Heart left ventricle (tissue), 16 donors: ENCODE data around the gene CLIC6. TPM values are rescaled to one million over a fixed set of nuclear protein-coding genes. Genes with fewer than 3 reads are reported as not detected.

Experiments
- ATAC-seq, 4 donors: fragments of 200-7000 bp; cut with Tn5 transposase; one replicate each; pipeline ENCODE4 v1.9.1; 2020 to 2022; ENCODE audit warnings: moderate library complexity in 4 of 4, mild to moderate bottlenecking in 3 of 4, moderate number of reproducible peaks in 1 of 4
- DNase-seq, 5 donors: peaks; one replicate each; pipeline ENCODE4 v3.0.0-alpha.2; 2020
- H3K27ac ChIP-seq, 12 donors: fragments of 200-600 bp; sonication (generic) in 4 of 12; one replicate each; pipeline versions ENCODE4 v1.5.0 to v1.8.0; 2016 to 2022; ENCODE audit warnings: mild to moderate bottlenecking in 2 of 12
- H3K27me3 ChIP-seq, 9 donors: fragments of 200-600 bp; sonication (generic) in 2 of 9; one replicate each; pipeline versions ENCODE4 v1.5.1 to v1.8.0; 2016 to 2022; ENCODE audit warnings: mild to moderate bottlenecking in 3 of 9
- H3K36me3 ChIP-seq, 9 donors: fragments of 200-600 bp; sonication (generic) in 2 of 9; one replicate each; pipeline versions ENCODE4 v1.5.0 to v1.8.0; 2018 to 2022; ENCODE audit warnings: mild to moderate bottlenecking in 2 of 9
- H3K4me1 ChIP-seq, 12 donors: fragments of 200-600 bp; sonication (generic) in 4 of 12; one replicate each; pipeline versions ENCODE4 v1.5.0 to v1.8.0; 2016 to 2022; ENCODE audit warnings: mild to moderate bottlenecking in 3 of 12
- H3K4me3 ChIP-seq, 12 donors: fragments of 200-600 bp; sonication (generic) in 4 of 12; one replicate each; pipeline versions ENCODE4 v1.5.0 to v1.8.0; 2017 to 2022; ENCODE audit warnings: mild to moderate bottlenecking in 9 of 12, moderate library complexity in 4 of 12
- H3K9me3 ChIP-seq, 12 donors: fragments of 200-600 bp; sonication (generic) in 4 of 12; one replicate each; pipeline versions ENCODE4 v1.5.0 to v1.8.0; 2016 to 2022; ENCODE audit warnings: mild to moderate bottlenecking in 1 of 12
- POLR2A ChIP-seq, 2 donors: fragments of 450-650 bp; IDR thresholded peaks; one replicate each; pipeline ENCODE4 v1.6.1; 2017; ENCODE audit warnings: antibody characterized with exemption in 2 of 2, mild to moderate bottlenecking in 2 of 2, moderate library complexity in 2 of 2
- WGBS, 4 donors: extraction: QIAGEN DNeasy Blood & Tissue Kit in 2 of 4; methylation state at CpG; one replicate each; pipeline versions ENCODE4 v1.1.5 to v1.1.7; 2013 to 2018; 5-methylcytosine and 5-hydroxymethylcytosine counted together
- intact Hi-C, 10 donors: fragments of 100-400 bp; cut with DNase I; formaldehyde crosslinking; loops; one replicate each; pipeline versions ENCODE4 v1.11.1 to v1.14.2; 2022
- polyA plus RNA-seq, 2 donors: library from polyadenylated mRNA; stranded (reverse); fragments of 200-250 nt; gene quantifications; one replicate each; pipeline ENCODE4 v1.2.3, GENCODE V29; 2013
- total RNA-seq, 9 donors: library from RNA; depleted of rRNA in 2 of 9; stranded (reverse); fragments of >200 nt in 2 of 9; fragmentation: NEBNext Ultra II Directional in 3 of 9; extraction: Animal tissue kit (Norgen Biotek cat#: 25700) in 3 of 9; gene quantifications; one replicate each; pipeline versions ENCODE4 v1.1.0 to v1.2.4, GENCODE V29; 2016 to 2023
- TF ChIP-seq, protein P1 (sequence below), 12 donors: fragments of 200-600 bp; sonication (generic) in 4 of 12; IDR thresholded peaks; one replicate each; pipeline versions ENCODE4 v1.5.0 to v1.8.0; 2018 to 2022; ENCODE audit warnings: antibody characterized with exemption in 12 of 12, mild to moderate bottlenecking in 5 of 12
- donor health status: ischemic (EF 13 %, LVEDD 7.1; RV severe dilation, severe dysfunction).
- donor health status: healthy with polysubstance abuse.
- donor health status: DM: no; HTN: yes; CAD: no.
- donor health status: DM: no; HTN: no; CAD: no.
- donor health status: ischemic (EF 25% LVEDD 6.9; RV normal size, moderate dysfunction).
- donor health status: ischemic (EF 25% LVEDD 5.7; RV mildly dilated, moderate dysfunction).
- donor health status: healthy.
- donor health status: DM: yes; HTN: yes; CAD: no.
- donor health status: ischemic (EF 35%, LVEDD 5.7; RV mildly dilated, moderate dysfunction).
- donor health status: nonischemic (EF 11% LVEDD 7.7; RV severe dilation, severe dysfunction).
- donor health status: DM: yes; HTN: yes; CAD: no.
- donor health status: PGD.
- donor health status: ischemic (EF 29% LVEDD 5.4; RV normal size, mild dysfunction).
- donor health status: nonischemic (EF 23%, LVEDD 6.1; RV moderate dilation, normal function).

CLIC6 gene
- total and polyA plus RNA-seq, 11 donors = 2.6 to 15.7 (median 7.5) TPM

DNA sequence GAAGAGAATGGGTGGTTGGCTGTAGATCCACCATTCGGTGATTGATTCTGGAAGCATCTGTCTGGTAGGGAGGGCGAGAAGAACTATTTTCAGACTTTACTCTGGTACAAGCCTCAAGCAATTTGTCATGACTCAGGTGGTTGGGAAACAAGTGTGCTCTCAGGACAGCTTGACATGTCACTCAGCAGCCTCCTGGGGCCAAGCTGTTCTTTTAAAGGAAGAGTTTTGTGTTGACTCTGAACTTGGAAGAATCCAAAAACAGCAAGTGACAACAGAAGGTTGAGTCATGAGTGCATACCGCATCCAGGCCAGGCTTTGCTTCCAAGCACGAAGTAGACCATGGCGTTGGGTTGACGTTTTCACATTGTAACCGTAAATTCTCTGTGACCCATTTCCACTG, 65.9 kb downstream of the CLIC6 start:
- no peak overlapping the region for H3K4me3 ChIP-seq
- no peak overlapping the region for H3K27ac ChIP-seq
- intact Hi-C loops = no loop called here
- H3K27me3 ChIP-seq = peaks cover 0 to 8% (median 0%) of the 10 kb centered on the region in 9 donors
- H3K9me3 ChIP-seq = no peaks in the 10 kb centered on the region
- no peaks in the 10 kb centered on the region for H3K36me3 ChIP-seq
- H3K4me1 ChIP-seq = no peaks in the 10 kb centered on the region
- DNase-seq (no peak), ATAC-seq (no peak)
- WGBS, 4 donors = 87 to 95% (median 93%) methylated on average over 7 of the region's 7 CpGs
- no peak for TF ChIP-seq POLR2A (IDR thresholded peaks at IDR 0.05)
- TF ChIP-seq, protein P1, sequence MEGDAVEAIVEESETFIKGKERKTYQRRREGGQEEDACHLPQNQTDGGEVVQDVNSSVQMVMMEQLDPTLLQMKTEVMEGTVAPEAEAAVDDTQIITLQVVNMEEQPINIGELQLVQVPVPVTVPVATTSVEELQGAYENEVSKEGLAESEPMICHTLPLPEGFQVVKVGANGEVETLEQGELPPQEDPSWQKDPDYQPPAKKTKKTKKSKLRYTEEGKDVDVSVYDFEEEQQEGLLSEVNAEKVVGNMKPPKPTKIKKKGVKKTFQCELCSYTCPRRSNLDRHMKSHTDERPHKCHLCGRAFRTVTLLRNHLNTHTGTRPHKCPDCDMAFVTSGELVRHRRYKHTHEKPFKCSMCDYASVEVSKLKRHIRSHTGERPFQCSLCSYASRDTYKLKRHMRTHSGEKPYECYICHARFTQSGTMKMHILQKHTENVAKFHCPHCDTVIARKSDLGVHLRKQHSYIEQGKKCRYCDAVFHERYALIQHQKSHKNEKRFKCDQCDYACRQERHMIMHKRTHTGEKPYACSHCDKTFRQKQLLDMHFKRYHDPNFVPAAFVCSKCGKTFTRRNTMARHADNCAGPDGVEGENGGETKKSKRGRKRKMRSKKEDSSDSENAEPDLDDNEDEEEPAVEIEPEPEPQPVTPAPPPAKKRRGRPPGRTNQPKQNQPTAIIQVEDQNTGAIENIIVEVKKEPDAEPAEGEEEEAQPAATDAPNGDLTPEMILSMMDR (IDR thresholded peaks at IDR 0.05) = no peak

DNA sequence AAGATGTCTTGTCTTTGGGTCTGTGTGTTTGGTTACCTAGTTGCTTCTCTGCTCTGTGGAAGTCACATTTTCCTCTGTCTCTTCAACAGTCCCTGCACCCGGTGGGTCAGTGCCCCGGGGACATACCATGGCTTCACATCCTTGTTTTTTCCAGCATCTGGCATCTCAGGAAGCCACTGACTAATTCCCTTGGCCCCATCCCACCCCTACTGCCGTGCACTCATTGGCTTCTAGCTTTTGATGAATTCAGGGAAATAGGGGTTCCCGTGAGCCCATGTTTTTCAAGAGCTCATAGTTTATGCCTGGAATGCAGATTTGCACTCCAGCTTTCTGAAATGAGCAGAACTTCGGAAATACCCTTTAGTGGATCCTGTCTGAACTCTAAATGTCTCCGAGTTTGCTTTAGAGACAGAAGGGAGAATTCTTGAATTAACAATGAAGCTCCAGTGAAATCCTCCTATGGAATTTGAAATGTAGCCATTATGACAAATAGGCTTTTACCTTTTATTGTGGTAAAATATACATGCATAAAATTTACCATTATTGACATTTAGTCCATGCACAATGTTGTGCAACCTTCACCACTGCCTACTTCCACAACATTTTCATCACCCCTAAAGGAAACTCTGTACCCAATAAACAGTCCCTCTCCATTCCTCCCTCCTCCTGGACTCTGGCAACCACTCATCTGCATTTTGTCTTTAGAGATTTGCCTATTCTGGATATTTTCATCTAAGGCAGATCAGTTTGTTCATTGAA, 67.5 kb downstream of the CLIC6 start:
- intact Hi-C loops = no loop called here
- Histone ChIP-seq H3K27me3 (peaks cover 0 to 13% (median 0%) of the 10 kb centered on the region in 9 donors), H3K4me3 (no peak overlapping the region)

DNA sequence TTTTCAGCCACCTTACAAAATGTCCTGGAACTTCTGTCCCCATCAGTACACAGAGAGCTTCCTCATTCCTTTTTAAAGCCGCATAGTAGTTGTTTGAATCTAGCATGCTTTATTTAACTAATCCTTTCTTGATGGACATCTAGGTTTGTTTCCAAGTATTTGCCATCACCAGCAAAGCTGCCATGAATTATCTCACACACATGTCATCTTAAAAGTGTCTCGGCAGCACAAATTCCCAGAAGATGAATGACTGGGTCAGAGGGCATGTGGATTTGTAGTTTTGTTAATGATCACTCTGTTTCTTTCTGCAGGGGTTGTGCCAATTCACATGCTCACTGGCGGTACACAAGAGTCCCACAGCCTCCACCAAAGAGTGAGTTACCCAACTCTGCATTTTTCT, 68.3 kb downstream of the CLIC6 start:
- no peaks in the 10 kb centered on the region for H3K9me3 ChIP-seq
- no peaks in the 10 kb centered on the region for H3K4me1 ChIP-seq
- no peak overlapping the region for H3K27ac ChIP-seq
- no peak for ATAC-seq
- WGBS, 4 donors = 50 to 66% (median 62%) methylated on average over 3 of the region's 3 CpGs
- no peak for DNase-seq
- TF ChIP-seq, protein P1 (IDR thresholded peaks at IDR 0.05) = no peak
- TF ChIP-seq POLR2A (IDR thresholded peaks at IDR 0.05) = no peak
- intact Hi-C loops = no loop called here
- peaks cover 0 to 18% (median 0%) of the 10 kb centered on the region in 9 donors for H3K27me3 ChIP-seq
- H3K4me3 ChIP-seq = no peak overlapping the region
- H3K36me3 ChIP-seq = no peaks in the 10 kb centered on the region

More for the DNA sequence above, 67.5 kb downstream of the CLIC6 start:
- H3K4me1 ChIP-seq = no peaks in the 10 kb centered on the region
- ATAC-seq (no peak), DNase-seq (no peak)
- H3K36me3 ChIP-seq = no peaks in the 10 kb centered on the region
- TF ChIP-seq, protein P1 (IDR thresholded peaks at IDR 0.05) = no peak
- TF ChIP-seq POLR2A (IDR thresholded peaks at IDR 0.05) = no peak
- H3K9me3 ChIP-seq = no peaks in the 10 kb centered on the region
- H3K27ac ChIP-seq = no peak overlapping the region
- 64 to 77% (median 74%) methylated on average over 6 of the region's 6 CpGs for WGBS, 4 donors

DNA sequence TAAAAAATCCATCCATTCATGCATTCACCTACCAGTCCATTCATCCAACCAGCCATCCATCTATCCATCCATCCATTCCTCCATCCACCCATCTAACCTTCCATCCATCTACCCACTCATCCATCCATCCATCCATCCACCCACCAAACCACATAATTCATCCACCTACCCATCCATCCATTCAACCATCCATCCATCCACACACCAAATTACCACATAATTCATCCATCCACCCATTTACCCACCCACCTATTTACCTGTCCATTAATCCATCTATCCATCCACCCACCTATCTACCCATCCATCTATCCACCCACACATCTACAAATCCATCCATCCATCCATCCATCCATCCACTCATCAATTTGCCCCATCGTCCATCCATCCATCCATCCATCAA, 71.4 kb downstream of the CLIC6 start:
- Histone ChIP-seq H3K9me3 (no peaks in the 10 kb centered on the region), H3K27me3 (peaks cover 0 to 20% (median 0%) of the 10 kb centered on the region in 9 donors), H3K27ac (no peak overlapping the region), H3K4me1 (peaks cover 0 to 6% (median 2%) of the 10 kb centered on the region in 12 donors), H3K4me3 (no peak overlapping the region), H3K36me3 (no peaks in the 10 kb centered on the region)
- DNase-seq (no peak), ATAC-seq (no peak)
- 72 to 79% (median 75%) methylated on average over 1 of the region's 1 CpG for WGBS, 4 donors
- TF ChIP-seq POLR2A (IDR thresholded peaks at IDR 0.05) = no peak
- TF ChIP-seq, protein P1 (IDR thresholded peaks at IDR 0.05) = no peak
- intact Hi-C loops = loop anchor here in 9 of 10 donors (5.0 to 10.0 kb wide), 11 partner anchors 315 to 1287 kb away; no protein-coding TSS in a partner anchor
